GM21360 (cell line): ENCODE results near the gene IER5L.

Experiments used
- ATAC-seq: cut with Tn5 transposase; IDR thresholded peaks from one replicate; pipeline ENCODE4 v1.9.1; 2021; ENCODE audit warnings: mild to moderate bottlenecking, moderate library complexity; ENCODE audit not compliant: unreplicated experiment

The IER5L gene

DNA sequence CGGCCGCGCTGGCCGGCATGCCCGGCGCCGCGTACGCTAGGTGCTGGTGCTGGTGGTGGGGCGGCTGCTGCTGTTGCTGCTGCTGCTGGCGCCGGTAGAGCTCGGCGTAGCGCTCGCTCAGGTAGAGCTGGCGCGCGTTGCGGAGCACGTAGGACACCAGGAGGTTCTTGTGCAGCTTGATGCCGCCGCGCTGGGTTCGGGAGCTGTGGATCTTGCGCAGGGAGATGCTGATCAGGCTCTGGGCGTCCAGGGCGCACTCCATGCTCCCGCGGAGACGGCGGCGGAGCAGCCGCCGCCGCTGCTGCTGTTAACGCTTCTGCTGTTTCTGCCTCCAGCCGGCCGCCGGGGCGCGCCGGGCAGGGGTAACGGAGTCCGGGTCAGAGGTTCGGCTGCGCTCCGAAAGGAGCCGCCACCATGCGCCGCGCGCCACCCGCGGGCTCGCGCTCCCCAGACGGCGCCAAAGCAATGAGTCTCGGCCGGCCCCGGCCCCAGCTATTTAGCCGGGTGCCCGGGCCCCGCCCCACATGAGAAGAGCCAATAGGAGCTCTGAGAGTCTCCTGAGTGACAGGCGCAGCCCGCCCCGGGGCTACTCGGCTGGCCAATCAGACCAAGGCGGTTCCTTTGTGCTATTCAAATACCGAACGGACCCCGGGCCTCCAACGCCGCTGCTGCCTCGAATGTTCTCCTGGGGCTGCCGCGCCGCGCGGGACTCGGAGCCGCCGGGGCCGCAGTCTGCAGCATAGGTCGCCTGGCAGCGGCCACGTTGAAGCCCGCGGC, at the start of gene IER5L:
Gene IER5L (minus strand): TSS at position 471 of the 777 bp plus-strand sequence. CDS start 209 bp downstream, at position 262.
- peak; percentile 66 for ATAC-seq

DNA sequence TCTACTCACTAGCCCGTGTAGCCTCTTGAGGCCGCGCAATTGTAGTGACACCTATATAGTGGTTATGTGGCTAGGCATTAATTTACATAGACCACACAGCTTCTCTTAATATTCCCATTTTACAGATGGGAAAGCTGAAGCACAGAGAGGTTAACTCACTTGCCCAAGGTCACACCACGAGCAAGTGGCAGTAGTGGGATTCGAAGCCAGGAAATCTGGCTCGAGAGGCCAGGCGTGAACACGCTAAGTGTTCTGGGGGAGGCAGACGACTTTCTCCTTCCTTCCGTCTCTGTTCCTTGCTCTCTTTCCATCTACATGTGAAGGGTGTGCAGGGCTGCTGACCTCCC, 49.8 kb upstream of the IER5L start:
- no peak for ATAC-seq

DNA sequence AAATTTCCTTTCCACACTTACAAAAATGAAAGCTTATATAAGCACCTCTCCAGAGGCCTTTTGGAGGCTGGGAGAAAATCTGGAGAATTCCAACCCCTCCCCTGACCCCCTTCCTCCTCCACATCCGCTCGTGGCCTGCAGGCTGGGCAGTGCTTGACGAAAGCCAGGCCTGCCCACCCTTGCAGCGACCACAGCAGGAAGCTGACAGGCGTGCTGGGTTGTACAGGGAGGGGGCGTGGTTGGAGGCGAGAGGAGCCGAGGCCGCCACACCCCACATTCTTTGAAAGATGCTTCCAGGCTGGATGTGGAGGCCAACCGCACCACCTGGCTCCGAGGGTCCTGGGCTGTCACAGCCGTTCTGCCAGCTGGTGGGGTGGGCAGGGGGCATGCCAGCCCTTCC, 47.8 kb upstream of the IER5L start:
- no peak for ATAC-seq

DNA sequence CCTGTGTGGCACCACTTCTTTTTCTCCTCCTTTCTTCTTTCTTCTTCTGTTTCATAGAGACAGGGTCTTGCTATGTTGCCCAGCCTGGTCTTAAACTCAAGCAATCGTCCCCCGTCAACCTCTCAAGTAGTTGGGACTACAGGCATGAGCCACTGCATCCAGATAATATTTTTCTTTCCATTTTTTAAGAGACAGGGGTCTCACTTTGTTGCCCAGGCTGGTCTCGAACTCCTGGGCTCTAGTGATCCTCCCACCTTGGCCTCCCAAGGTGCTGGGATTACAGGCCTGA, 47.4 kb upstream of the IER5L start:
- ATAC-seq: no peak

DNA sequence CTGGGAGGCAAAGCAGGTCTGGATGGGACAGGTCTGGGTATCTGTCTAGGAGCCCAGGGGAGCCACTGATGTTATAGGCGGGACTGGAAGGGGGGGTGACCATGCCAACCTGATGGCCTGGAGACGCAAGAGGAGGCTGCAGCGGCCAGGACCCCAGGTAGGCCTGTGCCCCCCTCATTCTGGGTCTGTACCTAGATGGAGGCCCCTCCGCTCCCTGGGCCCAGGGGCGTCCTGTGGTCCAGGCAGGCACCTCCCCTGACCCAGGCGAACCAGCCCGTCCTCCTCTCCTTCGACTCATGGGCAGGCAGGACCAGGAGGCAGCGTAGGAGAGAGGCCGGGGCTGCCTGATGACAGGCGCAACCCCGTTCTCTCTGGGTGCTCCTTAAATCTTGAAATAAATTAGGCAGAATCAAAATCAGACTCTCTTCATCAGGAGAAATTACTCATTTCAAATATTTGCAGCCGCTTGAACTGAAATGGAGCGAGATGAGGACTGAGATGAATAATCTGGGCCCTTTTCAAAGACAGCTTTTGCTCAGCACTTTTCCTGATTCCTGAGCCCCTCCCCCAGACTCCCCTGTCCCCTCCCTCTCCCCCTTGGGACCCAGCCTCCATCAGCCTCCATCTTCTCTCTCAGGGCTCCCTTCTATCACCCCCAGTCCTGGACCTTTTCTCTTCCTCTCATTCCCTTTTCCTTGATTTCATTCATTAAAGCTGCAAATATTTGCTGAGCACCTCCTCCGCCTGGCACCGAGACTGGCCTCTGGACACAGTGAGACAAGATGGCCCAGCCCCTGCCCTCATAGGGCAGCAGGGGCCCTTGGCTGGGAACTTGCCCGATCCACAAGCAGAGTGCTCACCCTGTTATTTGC, 46.8 kb upstream of the IER5L start:
- no peak for ATAC-seq

DNA sequence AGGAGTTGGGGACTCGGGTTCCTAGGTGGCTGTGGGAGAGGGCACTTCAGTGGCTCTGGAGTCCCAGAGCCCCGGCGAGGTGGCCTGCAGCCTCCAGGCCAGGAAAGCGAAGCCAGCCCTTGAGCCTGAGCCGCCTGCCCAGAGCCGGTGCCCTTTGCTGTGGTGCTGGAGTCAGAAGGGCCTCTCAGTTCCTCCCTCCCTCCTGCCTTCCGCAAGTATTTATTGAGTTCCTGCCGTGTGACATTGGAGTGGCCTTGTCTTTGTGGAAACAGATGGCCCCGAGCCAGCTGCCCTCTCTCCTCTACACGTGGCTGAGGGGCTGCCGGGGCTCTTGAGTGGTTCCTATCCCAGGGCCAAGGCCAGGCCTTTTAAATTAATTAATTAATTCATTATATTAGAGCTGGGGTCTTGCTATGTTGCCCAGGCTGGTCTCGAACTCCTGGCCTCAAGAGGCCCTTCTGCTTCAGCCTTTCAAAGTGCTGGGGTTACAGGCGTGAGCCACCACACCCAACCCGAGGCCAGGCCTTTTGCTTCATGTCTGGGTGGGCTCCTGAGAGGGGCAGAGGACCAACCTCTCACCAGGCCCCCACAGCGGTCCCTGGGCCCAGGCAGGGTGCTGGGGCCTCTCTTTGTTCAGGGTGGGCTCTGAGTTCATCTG, 45.6 kb upstream of the IER5L start:
- no peak for ATAC-seq

DNA sequence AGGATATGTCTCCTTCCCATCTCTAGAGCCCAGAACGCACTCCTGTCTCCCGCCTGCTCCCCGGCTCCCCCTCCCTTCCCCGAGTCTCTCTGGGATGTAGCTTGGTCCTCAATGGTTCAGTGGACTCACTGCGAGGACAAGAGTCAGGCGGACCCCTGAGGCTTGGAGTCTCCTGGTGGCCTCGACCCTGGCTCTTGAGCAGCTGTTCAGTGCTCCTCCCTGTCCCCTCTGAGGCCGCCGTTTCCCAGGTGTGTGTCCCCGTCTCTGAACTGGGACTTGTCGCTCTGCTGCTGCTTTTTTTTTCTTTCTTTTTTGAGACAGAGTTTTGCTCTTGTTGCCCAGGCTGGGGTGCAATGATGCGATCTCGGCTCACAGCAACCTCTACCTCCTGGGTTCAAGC, 44.8 kb upstream of the IER5L start:
- ATAC-seq: no peak

DNA sequence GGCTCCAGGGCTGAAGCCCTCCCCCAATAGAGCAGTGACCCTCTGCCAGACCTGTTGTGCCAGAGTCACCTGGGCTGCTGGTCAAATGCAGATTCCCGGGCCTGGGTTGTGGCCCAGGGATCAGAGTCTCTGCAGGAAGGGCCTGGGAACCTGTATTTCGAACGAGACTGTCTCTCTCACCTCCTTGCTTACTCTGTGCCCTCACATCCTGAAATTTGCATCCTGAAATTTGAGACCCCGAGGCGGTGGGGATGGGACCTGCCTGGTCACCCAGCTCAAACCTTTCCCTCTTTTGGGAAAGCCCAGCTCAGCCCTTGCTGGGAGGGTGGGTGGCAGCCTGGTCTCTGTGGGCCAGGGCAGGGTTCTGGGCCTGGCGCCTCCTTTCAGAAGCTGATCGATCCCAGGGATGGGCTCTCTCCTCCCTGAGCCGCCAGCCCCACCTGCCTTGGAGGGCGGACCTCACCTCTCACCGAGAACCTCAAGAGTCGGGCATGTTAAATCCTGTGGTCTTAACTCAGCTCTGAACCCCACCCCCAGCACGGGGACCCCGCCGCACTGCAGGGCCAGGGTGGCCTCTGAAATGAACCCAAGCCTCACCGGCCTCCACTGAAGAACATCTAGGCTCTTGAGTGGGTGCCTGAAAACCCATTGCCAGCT, 44.0 kb upstream of the IER5L start:
- ATAC-seq: no peak

DNA sequence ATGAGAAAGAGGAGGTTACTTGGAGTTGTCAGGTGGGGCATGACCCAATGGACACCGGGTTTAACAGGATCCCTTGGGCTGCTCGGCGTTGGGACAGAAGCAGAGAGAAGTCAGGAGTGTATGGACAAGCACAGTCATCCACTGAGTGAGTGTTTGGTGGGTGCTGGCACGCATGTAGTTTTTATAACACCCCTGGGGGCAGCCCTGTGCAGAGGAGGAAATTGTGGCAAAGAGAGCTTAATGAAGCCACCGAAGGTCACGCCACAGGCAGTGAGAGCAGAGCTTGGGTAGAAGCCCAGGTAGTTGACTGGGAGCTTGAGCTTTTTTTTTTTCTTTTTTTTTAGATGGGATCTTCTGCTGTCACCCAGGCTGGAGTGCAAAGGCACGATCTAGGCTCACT, 43.2 kb upstream of the IER5L start:
- no peak for ATAC-seq

DNA sequence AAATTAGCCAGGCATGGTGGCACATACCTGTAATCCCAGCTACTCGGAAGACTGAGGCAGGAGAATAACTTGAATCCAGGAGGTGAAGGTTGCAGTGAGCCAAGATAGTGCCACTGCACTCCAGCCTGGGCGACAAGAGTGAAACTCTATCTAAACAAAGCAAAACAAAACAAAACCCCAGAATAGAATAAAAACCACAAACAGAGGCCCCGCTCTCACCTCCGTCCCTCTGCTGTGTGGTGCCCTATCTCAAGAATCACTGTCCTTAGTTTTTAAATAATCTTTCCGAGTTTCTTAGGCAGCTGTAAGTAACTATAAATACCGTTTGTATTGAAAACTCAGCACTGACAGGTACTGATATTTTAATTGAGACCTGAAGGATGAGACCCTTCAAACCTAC, 42.7 kb upstream of the IER5L start:
- no peak for ATAC-seq

DNA sequence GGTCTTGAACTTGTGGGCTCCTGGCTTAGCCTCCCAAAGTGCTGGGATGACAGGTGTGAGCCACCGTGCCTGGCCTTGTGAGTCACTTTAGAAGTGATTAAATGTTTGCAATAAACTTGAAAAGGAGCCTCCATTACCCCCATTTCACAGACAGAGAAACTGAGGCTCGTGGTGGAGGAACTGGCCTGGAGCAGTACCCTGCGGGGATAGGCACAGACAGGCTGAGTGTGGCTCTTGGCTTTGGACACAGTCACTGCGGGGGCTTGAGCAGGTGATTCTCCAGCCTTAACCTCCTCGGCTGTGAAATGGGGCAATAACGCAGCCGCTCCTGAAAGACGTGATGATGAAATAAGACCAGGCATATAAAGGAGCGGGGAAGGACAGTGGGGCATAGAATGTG, 40.9 kb upstream of the IER5L start:
- ATAC-seq: no peak

DNA sequence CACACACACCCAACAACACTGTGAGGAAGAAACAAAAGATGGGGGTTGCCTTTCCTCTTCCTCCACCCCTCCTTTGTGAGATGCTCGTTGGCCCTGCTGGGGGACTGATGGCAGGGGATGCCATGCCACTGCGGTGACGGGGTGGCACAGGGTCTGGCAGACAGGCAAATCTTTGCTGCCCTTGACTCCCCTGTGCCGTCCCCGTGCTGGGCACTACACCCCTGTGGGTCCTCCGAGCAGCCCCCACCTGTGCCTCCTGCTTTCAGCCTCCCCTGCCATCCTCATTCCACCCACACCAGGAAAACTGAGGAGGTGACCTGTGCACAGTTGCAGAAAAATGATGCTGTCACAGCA, 40.2 kb upstream of the IER5L start:
- no peak for ATAC-seq

DNA sequence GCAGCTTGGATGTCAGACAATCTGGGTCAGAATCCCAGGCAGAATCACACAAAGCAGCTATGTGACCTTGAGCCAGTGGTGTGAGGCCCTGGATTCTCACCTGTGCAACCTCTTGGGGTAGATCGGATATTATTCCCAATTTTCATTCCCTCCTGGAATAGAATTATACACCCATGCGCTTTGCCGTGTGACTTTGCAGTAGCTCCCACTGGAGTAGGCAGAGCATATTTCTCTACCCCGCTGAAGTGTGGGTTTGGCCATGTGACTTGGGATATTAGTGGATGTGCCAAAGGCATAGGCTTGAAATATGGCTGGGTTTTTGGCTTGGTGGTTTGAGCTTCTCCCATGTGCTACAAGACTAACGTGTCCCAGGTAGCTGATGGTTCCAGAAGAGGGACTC, 35.5 kb upstream of the IER5L start:
- no peak for ATAC-seq

DNA sequence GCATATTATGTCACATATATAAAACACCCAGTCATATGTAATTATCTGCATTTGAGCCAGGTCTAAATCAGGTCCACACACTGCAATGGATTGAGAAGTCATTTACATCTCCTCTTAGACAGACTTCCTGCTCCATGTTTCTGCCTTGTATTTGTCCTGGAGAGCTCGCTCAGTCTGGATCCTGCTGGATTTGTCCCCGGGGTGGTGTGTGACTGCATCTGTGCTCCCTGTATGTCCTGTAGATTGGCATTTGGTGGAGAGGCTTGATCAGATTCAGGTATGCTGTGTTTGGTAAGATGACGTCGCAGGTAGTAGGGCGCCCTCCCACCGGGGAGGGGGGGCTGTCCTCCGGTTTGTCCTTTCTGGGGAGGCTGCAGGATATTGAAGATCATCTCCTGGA, 33.6 kb upstream of the IER5L start:
- no peak for ATAC-seq

DNA sequence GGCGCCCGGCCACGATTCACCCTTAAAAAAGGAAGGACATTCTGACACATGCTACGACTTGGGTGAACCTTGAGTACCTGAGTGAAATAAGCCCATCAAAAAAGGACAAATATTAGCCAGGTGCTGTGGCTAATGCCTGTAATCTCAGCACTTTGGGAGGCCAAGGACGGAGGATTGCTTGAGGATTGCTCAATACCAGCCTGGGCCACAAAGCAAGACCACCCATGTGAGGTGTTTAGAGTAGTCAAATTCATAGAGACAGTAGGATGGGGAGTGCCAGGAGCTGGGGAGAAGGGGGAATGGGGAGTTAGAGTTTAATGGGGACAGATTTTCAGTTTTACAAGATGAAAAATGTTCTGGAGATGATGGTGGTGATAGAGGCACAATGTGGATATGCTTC, 32.1 kb upstream of the IER5L start:
- ATAC-seq: no peak

DNA sequence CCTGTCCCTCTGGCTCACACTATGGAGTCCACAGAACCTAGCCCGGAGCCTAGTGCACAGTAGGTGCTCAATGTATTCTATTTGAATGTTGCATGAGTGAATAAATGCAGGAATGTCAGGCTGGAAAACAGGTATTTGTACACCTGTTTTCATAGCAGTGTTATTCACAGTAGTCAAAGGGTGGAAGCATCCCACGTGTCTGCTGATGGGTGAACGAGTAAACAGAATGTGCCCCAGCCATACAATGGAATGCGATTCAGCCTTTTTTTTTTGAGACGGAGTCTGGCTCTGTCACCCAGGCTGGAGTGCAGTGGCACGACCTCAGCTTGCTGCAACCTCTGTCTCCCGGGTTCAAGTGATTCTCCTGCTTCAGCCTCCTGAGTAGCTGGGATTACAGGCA, 31.5 kb upstream of the IER5L start:
- ATAC-seq: no peak

DNA sequence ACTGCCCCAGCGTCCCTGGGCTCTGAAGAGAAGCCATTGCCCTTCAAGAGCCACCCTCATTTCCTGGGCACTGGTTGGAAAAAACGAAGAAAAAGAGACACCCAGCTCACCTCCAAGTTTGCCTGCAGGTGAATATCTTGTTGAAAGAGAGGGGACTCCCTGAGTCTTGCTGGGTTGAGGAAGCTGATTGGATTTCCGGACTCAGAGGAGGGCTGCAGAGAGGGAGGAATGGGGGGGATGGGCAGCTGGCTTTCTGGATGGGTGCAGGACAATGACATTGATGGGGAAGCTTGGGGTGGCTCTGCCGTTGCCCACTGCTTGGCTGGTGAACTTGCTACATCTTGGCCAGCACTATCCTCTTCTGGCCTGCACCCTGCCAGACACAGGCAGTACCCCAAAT, 31.0 kb upstream of the IER5L start:
- no peak for ATAC-seq

DNA sequence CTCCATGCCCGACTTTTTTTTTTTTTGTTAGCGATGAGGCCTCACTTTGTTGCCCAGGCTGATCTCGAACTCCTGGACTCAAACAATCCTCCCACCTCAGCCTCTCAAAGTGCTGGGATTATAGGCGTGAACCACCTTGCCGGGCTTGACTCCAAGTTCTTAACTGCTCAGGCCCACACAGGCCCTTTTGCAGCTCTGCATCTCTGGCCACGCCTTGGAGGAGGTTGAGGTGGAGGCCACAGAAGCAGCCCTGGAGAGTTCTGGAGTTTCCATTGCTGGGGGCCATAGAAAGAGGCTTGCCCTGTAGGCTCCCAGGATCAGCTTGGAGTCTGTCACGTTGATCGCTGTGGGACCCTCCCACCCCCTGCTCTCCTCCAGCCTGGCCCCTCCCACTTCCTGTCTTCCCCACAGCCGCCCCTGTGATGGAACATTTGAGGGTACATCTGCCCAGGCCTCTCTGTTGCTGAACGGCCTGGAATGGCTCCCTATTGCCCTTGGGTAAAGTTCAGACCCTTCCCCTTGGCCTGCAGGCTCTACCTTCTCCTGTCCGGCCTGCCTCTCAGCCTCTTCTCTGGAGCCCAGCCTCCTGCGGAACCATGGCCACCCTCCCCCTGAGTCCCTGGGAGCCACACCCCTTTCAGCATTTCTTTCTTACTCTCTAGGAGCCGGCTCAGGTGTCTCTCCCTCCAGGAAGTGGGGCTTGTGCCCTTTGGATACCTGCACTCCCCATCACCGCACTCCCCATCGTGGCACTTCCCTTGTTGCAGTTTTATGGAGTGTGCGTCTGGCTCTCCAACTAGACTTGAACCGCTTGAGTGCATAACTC, 30.4 kb upstream of the IER5L start:
- no peak for ATAC-seq

DNA sequence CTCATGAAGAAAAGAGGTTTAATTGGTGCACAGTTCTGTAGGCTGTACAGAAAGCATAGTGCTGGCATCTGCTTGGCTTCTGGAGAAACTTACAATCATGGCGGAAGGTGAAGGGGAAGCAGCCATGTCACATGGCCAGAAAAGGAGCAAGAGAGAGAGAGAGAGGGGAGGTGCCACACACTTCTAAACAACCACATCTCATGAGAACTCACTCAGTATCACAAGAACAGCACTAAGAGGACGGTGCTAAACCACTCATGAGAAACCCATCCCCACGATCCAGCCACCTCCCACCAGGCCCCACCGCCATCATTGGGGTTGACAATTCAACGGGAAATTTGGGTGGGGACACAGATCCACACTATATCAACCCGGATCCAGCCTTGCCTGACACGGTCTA, 28.8 kb upstream of the IER5L start:
- no peak for ATAC-seq

DNA sequence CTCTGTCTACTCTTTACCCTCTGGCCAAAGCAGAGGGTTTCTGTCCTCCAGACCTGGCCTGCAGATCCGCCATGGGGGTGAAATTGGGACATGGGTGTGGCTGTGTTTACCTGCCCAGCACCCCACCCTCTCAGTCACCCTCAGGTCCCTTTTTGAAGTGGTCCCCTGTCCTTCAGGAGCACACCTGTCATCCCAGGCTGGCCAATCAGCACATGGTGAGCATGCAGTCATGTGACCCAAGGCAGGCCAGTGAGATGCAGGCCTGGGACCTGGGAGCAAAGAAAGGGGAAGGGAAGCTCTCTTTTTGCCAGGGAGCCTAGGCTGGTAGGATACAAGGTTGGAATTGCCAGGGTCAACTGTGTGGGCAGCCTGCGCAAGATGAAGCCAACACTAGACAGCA, 28.3 kb upstream of the IER5L start:
- no peak for ATAC-seq

DNA sequence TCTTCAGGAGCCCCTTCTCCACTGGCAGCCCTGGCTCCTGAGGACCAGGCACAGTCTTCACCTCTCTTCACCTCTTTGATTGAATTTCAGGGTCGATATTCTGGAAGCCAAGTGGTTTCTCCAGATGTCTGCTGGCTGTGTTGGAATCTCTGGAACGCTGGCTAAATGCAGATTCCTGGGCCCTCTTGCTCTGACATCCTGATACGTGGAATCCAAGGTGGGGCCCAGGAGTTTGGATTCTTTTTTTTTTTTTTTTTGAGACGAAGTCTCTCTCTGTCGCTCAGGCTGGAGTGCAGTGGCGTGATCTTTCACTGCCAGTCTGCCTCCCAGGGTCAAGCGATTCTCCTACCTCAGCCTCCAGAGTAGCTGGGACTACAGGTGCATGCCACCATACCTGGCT, 26.8 kb upstream of the IER5L start:
- no peak for ATAC-seq
